ENCODE results near the gene LRRC52. TPM values are rescaled to one million over a fixed set of nuclear protein-coding genes. Genes with fewer than 3 reads are reported as not detected.

The LRRC52 gene
- total RNA-seq, 1 donor from 2014 or later, result not detected

DNA sequence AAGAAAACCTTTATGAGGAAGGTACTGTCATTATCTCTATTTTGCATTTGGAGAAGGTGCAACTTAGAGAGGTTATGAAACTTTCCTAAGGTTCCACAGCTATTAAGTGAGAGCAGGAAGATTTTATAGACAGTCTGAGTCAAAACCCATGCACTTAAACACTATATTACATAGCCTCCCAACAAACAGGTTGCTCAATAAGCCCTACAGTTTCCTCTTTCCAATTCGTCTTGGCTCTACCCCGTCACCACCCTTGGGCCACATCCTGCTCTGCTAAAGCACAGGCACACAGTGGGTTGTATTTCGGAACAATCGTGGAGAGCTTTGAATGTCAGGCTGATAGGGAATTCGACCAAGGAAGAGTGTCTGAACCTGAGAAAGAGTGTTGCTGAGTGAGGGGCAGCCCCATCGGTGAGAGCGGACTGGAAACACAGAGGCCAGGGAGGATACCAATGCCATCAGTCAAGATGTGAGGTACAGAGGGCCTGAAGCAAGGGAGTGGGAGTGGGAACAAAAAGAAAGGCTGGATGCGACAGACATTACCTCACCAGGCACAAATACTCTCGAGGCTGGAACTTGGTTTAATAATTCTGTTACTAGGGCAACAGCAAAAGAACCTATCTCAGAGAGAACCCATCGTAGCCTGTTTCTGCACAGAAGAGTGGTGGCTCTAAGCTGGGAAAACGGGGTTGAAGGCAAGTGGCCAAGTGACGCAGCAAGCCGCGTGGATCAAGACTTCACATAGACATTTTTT lies 6.3 kb upstream of the LRRC52 start:
- DNase-seq (ENCODE audit: low read depth), result no peak

DNA sequence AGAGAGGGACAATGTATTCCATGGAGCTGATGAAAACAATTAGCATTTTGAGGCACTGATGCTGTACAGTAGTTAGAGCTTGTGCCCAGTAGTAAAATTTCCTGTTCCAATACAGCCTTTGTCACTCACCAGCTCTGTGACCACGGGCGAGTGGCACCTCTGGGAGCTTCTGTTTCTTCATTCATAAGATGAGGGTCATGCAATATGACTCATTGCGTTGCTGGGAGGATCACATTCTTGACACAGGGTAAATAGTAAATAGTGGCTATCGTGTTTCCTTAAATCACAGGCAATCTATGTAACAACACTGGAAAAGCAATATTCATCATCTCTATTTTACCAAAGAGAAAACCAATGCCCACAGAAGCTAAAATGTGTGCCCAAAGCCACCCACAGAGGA lies 4.5 kb upstream of the LRRC52 start:
- DNase-seq (ENCODE audit: low read depth), result peak; percentile 67

DNA sequence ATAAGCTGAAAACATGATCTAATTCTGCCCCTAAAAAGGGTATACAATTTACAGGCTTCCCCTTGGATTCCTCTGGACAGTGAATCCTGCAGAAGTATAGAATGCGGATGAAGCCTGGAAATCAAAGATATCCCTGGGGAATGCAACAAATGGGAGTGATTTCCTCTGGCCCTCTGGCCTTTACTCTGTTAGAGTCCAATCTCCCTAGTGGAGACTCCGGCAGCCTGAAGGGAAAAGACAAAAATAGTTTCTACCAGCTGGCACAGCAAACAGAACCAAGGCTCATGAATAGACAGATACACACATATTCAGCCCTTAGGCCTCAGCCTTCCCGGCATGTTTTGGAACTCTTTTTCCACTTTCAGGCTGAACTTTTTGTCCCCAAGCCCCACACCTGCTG lies 3.9 kb upstream of the LRRC52 start:
- DNase-seq (ENCODE audit: low read depth), result peak; percentile 53

DNA sequence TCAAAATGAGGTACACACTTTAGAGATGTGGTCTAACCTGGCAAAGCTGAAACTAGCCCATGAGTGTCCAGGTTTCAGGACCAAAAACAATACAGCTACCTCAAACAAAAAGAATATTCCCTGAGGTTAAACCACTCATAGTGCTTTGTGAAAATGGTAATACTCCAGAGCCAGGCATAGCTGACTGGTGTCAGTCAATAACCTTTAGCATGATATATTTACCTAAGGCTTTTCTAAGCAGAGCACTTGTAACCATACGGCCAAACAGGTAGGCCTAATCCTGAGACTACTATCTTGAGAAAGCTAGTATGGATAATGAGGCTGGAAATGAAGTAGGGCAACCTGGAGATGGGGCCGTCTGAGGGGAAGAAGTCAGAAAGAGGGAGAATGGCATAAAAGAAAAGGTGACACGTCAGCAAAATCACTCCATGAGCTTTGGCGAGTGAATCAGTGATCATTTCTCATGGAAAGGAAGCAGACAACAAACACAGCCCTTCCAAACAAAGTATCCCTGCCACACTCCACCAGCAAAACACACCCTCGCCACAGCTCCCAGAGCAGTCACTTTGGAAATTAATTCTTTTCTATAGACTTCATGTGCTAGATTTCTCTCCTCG lies 1.7 kb upstream of the LRRC52 start:
- DNase-seq (ENCODE audit: low read depth), result no peak

DNA sequence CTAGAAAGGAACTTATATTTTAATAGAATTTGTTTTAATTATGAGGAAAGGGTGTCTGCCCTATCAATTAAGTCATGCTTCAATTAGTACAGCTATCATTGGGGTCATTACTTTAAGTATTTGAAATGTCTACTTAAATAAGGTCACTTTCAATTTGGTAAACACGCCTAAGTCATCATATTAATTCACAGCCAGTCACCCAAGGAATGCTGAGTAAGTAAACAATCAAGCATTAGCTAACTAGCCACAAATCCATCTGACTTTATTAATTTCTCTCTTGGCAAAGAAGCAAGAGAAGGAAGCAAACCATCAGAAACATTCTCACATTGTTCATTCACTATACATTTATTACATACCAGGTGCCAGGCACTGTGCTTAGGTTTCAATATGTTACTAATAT lies 1.2 kb upstream of the LRRC52 start:
- no peak for DNase-seq (ENCODE audit: low read depth)

DNA sequence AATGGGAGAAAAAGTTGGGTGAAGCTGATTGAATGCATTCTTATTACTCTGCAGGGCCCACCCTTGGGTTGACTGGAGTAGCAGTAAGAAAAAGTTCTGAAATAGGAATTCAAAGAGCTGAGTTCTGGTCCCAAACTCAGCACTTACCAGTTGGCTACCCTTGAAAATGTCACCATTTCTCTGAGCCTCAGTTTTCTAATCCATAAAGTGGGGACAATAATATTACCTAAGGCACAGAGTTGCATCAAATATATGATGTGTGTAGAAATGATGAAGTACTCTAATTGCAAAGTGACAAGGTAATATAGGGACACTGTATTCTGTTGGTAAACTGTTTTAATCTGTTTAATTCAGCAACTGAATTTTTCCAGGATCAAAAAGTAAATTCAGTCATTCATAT lies 1.2 kb downstream of the LRRC52 start:
- DNase-seq (ENCODE audit: low read depth), result no peak

DNA sequence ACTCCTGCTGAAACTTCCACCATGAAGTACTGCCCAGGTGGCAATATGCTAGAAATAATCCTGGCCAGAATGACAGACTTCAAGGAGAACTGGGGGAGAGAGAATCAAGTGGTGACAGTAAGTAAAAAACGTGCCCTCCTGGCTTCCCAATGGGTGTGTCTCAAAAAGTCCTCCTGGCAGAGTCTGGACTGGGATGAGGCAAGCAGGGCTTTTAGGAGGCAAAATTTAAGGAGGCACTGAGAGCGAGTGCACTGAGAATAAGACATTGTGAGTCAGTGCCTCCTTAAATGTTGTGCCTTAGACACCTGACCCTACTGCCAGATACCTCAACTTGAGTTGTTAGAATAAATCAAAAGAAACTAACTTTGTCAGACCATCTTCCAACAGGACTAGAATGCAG lies 2.2 kb downstream of the LRRC52 start:
- DNase-seq (ENCODE audit: low read depth), result no peak

DNA sequence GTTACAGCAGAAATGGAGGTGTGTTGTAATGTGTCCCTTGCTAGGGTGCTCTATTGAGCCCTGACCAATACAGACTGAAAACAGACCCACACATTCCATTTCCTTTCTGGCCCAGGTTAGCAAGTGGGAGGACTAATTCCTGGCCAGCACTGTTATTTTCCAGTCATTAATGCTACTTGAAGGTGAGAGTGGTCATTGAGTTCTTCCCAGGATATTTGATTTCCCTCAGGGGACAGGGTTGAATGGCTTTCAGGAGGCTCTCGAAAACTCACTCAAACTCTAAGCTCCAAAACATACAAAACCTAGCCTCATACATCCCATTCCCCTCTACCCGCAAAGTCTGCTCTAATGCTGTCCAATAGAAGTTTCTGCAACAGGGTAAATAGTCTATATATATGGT lies 6.2 kb downstream of the LRRC52 start:
- no peak for DNase-seq (ENCODE audit: low read depth)

DNA sequence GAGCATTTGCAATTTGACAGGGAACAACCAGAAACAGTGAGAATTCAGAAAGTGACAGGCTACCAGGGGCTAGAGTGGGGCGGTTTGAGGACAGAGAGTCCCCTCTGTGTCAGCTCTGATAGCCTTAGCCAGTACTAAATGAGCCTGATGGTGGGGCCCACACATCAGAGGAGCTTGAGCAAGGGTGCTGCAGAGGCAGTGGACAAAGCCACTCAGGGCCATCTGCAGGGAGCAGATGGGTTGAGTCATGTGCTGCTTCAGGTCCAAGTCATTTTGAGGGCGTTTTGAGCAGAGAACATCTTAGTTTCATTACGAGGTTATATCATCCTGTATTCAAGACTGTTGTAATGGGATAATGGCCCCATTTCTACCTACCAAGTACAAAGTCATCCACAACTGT lies 7.7 kb downstream of the LRRC52 start:
- no peak for DNase-seq (ENCODE audit: low read depth)

DNA sequence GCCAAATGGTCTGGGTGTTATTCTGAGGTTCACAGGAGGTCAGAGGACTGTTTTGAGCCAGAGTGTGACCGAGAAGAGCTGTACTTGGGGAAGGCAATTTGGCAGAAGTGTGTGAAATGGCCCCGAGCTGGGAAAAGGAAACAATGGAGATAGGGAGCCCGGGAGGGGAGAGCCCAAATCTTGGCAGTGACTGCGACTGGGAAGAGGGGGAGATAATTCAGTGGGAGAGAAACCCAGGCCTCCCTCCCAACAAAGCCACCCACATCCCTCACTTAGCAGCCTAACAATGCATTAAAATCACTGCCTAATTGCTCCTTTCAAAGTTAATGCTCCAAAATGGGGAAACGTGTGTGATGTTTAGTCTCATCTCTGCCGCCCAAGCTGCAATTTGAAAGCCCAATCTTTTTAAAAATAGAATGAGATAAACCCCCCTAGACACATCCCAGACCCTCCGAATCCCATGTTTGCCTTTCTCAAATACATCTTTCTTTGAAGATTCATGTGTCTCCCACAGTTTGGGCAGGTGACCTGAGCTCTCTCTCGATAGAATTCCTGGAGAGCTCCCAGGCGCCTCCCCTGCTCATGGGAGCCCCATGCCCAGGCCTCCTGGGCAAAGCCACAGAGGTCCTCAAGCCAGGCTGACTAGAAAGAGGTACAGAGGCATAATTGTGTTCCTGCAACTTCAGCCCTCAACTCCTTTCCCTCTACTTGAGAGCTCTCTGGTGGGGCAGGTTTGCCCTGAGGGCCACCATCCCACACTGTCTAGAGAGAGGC lies 17.3 kb downstream of the LRRC52 start:
- DNase-seq (ENCODE audit: low read depth), result no peak

DNA sequence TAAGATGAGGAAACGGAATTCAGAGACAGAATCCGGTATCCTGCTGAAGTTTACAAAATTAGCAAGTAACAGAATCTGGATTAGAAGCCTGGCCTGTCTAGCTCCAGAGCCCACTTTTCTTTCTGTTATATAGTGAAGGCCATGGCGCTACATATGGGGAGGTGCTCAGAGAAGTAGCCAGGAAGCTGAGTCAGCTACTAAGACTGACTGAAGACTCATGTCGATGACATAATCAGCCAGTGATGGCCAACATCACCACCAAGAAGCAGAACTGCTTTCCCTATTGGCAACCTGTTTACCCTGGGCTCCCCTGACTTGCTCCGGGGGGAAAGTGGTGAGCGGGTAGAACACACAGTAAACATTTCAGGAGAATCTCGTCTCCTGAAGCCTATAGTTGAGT lies 18.8 kb downstream of the LRRC52 start:
- no peak for DNase-seq (ENCODE audit: low read depth)

DNA sequence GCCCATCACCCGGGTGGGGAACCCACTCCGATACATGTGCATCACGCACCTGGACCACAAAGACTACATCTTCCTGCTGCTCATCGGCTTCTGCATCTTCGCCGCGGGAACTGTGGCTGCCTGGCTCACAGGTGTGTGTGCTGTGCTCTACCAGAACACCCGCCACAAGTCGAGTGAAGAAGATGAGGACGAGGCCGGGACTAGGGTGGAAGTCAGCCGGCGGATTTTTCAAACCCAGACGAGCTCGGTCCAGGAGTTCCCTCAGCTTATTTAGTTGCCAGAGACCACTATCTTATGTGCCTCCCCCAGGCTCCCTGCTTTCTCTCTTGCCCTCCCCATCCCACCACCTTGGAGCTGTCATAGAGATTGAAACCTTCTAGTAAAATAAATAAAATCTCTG lies 19.8 kb downstream of the LRRC52 start:
- DNase-seq (ENCODE audit: low read depth), result no peak

DNA sequence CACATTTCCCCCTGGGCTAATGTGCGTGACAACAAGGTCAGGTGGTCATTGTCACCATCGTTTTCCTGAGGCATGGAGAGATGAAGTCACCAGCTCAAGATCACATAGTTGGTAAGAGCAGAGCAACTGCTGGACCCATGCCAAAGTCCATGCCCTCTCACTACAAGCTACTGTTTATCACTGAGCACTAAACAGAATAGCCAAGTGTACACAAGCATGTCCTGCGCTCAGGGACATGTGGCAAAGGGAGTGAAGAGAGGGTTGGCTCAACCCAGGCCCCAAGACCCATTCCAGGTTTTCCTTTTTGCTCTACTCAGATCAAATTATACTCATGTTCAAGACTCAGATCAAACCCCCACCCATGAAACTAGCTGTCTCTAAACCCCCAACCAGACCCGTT lies 20.8 kb downstream of the LRRC52 start:
- DNase-seq (ENCODE audit: low read depth), result no peak

DNA sequence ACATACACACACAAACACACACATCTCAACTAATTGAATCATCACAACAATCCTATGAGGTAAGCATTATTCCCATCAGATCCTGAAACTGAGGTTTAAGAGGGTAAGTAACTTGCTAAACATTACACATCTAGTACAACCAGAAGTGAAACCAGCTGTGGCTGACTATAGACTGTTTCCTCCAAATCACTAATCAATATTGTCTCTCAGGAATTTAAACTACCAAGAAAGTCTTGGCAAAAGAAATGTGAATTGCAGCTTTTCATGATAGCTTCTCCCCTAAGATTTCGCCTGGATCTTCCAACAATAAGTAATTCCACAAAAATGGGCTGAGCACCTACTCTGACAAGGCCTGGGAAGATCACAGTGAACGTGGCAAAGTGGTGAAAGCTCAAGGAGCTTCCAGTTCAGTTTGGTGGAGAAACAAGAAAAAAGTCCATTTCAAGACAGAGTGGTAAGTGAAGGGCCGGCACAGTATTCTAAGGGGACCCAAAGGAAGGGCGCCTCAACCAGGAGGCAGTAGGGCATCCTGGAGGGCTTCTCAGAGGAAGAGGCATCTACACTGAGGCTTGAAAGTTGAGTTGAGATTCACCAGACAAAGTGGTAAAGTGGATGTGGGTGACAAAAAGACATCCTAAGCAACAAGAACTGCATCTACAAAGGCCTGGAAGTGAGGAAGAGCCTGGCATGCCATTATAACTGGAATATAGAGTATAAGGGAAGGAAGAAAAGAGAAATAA lies 22.1 kb downstream of the LRRC52 start:
- DNase-seq (ENCODE audit: low read depth), result no peak

DNA sequence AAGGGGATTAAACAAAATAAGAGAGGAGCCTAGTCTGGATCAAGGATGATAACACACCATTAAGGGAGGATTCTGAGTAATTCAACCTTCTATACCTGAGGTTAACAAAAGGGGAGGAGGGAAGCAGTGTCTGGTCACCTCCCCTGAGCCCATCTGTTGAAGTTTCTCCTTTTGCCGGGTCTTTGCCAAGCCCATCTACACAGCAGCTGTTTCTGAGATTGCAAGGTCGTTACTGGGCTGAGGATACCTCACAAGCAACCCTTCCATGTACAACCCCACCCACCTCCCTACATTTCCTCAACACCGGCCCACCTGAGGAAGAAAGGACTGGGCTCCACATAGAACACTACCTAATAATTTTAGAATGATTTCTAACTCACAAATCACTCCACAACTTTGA lies 26.3 kb downstream of the LRRC52 start:
- no peak for DNase-seq (ENCODE audit: low read depth)

DNA sequence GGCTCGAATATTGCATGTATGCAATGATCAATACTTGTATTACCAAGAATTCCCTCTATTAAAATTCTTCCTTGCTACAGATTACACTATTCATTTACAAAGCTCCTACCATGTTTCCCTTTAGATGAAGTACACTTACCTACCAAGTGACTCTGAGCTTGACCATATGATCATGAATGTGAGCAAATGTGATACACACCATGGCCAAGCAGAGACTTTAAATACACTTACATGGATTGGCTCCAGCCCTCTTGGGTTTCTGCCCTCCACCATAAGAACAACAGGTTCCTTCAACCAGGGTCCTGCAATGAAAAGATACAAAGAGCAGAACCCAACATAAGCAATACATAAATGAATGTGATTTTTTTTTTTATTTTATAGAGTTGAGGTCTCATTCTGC lies 30.0 kb downstream of the LRRC52 start:
- no peak for DNase-seq (ENCODE audit: low read depth)

DNA sequence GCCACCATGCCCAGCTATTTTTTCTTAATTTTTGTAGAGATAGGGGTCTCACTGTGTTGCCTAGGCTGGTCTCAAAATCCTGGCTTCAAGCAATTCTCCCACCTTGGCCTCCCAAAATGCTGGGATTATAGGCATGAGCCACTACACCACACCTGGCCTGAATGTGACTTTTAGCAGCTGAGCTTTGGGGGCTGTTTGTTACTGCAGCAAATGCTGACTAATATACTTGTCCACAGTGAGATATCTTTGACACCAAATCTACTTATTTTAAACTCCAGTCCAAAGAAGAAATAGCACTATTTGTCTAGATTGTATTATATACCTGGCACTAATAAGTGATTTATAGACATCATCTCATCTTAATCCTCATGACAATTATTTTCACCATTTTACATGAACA lies 30.5 kb downstream of the LRRC52 start:
- DNase-seq (ENCODE audit: low read depth), result no peak

DNA sequence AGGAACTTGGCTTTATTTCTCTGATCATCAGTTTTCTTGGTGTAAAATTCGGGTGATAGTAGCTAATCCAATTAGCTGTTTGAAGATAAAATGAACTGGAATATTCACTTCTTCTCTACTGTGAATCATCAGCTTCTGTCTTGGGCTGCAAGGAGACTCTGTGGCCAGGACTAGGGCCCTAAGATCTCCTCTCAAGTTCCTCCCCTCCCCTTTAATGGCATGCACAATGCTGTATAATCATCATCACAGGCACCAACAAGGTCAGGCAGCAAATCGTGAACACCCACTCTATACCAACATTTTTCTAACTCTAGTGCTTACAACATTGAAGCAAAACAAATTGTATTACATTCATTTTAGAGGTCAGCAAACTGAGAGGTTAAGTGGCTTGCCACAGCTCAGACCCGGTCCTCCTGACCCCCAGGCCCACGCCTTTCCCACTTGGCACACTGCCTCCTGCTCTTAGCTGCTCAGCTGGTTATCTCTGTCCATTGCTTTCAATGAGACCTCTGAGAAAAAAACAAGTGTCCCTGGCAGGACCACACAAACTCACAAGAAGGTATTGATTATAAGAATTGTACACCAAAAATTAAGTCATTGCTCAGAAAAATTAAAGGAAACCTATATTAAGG lies 31.8 kb downstream of the LRRC52 start:
- no peak for DNase-seq (ENCODE audit: low read depth)

DNA sequence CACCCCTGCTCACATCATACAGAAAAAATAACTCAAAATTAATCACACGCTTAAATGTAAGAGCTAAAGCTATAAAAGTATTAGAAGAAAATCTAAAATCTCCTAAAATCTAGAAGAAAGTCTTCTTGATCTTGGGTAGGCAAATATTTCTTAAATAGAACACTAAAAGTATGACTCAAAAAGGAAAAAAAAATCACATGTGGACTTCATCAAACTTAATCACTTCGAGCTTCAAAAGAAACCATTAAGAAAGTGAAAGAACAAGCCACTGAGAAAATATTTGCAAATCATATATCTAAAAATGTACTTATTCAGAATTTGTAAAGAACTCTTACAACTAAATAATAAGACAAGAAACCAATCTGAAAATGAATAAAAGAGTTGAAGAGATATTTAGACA lies 32.7 kb downstream of the LRRC52 start:
- no peak for DNase-seq (ENCODE audit: low read depth)

DNA sequence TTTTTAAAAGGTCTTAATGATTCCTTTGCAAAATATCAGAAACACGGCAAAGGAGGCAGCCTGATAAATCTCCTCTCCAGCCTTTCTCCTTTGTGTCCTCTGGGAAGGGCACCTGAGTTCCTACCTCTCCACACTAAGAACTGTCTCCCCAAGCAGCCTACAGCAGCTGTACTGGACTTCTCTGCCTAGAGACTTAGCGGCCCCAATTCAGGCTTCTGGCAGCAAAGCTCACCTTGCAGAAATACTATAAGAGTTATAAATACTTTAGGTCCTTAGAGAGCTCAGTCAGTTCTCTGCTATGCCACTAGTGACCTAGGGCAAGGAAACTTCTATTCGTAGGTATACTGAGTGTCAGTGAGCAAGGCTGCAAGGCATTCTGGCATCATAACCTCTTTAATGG lies 33.9 kb downstream of the LRRC52 start:
- no peak for DNase-seq (ENCODE audit: low read depth)

Data from myocyte (in vitro differentiated cells).